ENCODE measurements around the gene LOXHD1. TPM values are rescaled to one million over a fixed set of nuclear protein-coding genes. Genes with fewer than 3 reads are reported as not detected.

Gene LOXHD1
- total and polyA plus RNA-seq, 10 of the 15 experiments (the other 5 are each of a cell fraction or from before 2014, with no cell fraction given): not detected

GRCh38 chr18:46574743-46575115 lies 82.3 kb downstream of the LOXHD1 start (continued):
- TF ChIP-seq CEBPZ (IDR thresholded peaks at IDR 0.05; ENCODE audit: low read depth, low read length) (no peak), PRDM15 (CRISPR knock-in tag; IDR thresholded peaks at IDR 0.05) (no peak), YY1 (IDR thresholded peaks at IDR 0.05; ENCODE audit: low read depth, low read length) (no peak), IKZF1 (conservative IDR thresholded peaks at IDR 0.05) (no peak), BCL11A (IDR thresholded peaks at IDR 0.05; ENCODE audit: low read depth, low read length) (no peak), ZBTB11 (CRISPR knock-in tag; IDR thresholded peaks at IDR 0.05) (no peak), CHD2 (IDR thresholded peaks at IDR 0.05; ENCODE audit: borderline replicate concordance, low read depth, low read length) (no peak), MYC (IDR thresholded peaks at IDR 0.05; ENCODE audit: insufficient read depth, insufficient read length, insufficient replicate concordance, low read length, severe bottlenecking) (no peak)

Measured in GM12878 (cell line).